Measurements from ENCODE around the gene NLGN3.

DNA sequence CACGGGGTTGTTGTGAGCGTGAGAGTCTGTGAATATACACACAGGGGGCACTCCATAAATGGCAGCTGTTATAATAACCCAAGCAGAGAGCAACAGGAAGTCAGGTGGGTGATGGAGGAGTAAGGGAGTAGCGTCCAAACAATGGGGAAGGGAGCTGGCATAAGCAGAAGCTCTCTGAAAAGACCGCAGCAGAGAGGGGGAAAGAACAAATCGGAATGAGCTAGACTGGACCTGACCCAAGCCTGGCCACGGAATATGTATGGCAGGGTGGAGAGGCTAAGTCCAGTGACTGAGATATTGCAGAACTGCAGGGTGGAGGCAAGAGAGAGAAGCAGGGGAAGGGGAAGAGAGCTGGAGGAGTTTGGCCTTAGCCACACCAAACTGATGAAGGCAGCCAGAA lies 71.8 kb downstream of the NLGN3 start:
- no peak for TF ChIP-seq EZH2 (IDR thresholded peaks at IDR 0.05; ENCODE audit: borderline replicate concordance, low read depth, low read length, severe bottlenecking)
- TF ChIP-seq, protein P1, sequence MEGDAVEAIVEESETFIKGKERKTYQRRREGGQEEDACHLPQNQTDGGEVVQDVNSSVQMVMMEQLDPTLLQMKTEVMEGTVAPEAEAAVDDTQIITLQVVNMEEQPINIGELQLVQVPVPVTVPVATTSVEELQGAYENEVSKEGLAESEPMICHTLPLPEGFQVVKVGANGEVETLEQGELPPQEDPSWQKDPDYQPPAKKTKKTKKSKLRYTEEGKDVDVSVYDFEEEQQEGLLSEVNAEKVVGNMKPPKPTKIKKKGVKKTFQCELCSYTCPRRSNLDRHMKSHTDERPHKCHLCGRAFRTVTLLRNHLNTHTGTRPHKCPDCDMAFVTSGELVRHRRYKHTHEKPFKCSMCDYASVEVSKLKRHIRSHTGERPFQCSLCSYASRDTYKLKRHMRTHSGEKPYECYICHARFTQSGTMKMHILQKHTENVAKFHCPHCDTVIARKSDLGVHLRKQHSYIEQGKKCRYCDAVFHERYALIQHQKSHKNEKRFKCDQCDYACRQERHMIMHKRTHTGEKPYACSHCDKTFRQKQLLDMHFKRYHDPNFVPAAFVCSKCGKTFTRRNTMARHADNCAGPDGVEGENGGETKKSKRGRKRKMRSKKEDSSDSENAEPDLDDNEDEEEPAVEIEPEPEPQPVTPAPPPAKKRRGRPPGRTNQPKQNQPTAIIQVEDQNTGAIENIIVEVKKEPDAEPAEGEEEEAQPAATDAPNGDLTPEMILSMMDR (IDR thresholded peaks at IDR 0.05; ENCODE audit: borderline replicate concordance, extremely low read depth, low read length, poor library complexity, severe bottlenecking): no peak
